SU-DHL-6 (cell line): Measurements from ENCODE around the gene ZNF672.

ENCODE experiments used
- EZH2phosphoT487 ChIP-seq: fragments of 200-600 bp; sonication (generic), shearing (Covaris generic); conservative IDR thresholded peaks from 2 replicates; pipeline ENCODE4 v1.6.1; 2018; ENCODE audit warnings: mild to moderate bottlenecking, antibody characterized with exemption, low read length, moderate library complexity, mixed read lengths
- TF ChIP-seq, protein P1 (sequence below): fragments of 200-600 bp; sonication (generic); IDR thresholded peaks from one replicate; pipeline ENCODE4 v1.5.1; 2017; ENCODE audit warnings: antibody characterized with exemption, mild to moderate bottlenecking, low read length, moderate library complexity; ENCODE audit not compliant: insufficient read depth, poor library complexity, severe bottlenecking

DNA sequence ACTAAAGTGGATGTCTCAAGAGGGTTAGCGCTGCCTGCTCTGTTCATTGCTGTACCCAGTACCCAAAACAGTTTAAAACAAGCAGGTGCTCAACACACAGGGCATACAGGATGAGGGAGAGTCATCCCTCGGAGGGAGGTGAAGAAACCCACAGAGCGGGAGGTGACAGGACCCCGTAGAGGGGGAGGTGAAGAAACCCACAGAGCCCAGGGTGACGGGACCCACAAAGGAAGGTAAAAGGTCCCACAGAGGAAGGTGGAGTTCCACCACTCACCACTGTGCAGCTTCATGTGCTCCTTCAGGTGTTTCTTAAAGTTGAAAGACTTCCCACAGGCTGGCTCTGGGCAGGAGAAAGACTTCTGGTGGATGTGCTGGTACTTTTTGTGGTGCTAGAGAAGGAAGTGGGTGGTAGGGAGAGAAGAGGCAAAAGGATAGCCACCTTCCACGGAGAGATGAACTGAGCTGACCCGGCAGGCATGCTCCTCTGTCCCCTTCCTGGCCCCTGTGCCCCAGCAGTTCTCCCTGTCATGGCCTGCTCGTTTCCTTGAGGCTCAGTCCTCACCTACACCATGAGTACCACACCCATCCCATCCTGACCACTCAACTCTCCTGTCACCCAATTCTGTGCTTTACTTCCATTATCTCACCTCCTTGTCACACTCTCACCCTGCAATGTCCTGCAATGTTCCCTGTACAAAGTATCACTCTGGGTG is 15.8 kb downstream of the ZNF672 start:
- TF ChIP-seq, protein P1, sequence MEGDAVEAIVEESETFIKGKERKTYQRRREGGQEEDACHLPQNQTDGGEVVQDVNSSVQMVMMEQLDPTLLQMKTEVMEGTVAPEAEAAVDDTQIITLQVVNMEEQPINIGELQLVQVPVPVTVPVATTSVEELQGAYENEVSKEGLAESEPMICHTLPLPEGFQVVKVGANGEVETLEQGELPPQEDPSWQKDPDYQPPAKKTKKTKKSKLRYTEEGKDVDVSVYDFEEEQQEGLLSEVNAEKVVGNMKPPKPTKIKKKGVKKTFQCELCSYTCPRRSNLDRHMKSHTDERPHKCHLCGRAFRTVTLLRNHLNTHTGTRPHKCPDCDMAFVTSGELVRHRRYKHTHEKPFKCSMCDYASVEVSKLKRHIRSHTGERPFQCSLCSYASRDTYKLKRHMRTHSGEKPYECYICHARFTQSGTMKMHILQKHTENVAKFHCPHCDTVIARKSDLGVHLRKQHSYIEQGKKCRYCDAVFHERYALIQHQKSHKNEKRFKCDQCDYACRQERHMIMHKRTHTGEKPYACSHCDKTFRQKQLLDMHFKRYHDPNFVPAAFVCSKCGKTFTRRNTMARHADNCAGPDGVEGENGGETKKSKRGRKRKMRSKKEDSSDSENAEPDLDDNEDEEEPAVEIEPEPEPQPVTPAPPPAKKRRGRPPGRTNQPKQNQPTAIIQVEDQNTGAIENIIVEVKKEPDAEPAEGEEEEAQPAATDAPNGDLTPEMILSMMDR, result no peak
- TF ChIP-seq EZH2phosphoT487, result no peak
